Measurements from ENCODE around the gene LDLRAP1. TPM values are rescaled to one million over a fixed set of nuclear protein-coding genes. Genes with fewer than 3 reads are reported as not detected.

The LDLRAP1 gene
- total and polyA plus RNA-seq, 2 donors (not counting 3 experiments of a cell fraction or from before 2014, with no cell fraction given), result 23.1 to 24.7 TPM

- POLR2A ChIA-PET, result no interaction called here
- CTCF ChIA-PET, result interaction anchor here (0.9 to 1.7 kb wide), 4 partner anchors 11 to 64 kb away, joined by 3 to 8 read pairs (median 3); no protein-coding TSS in a partner anchor
- BruUV-seq (replicated peaks), result no TSS peak
Measured at GRCh38 chr1:25567710-25568089, 24.3 kb downstream of the LDLRAP1 start.

More at GRCh38 chr1:25567710-25568089, 24.3 kb downstream of the LDLRAP1 start:
- no peaks in the 10 kb centered on the region for H4K20me1 ChIP-seq (replicated peaks; ENCODE audit: control insufficient read depth, extremely low read depth, insufficient read depth, low read length)
- no peaks in the 10 kb centered on the region for H3K9me3 ChIP-seq (replicated peaks; ENCODE audit: control insufficient read depth, insufficient read depth, low read length)
- no peak for TF ChIP-seq JUN (IDR thresholded peaks at IDR 0.05; ENCODE audit: borderline replicate concordance, insufficient read depth, insufficient read length, low read depth)
- TF ChIP-seq MAX (IDR thresholded peaks at IDR 0.05; ENCODE audit: insufficient read depth, insufficient read length), result no peak
- no peak for TF ChIP-seq CTCF (IDR thresholded peaks at IDR 0.05; ENCODE audit: extremely low read depth in 1 of 2, insufficient read depth in 1 of 2, low read depth in 1 of 2, low read length in 2 of 2)
- TF ChIP-seq POLR2A (IDR thresholded peaks at IDR 0.05; ENCODE audit: low read depth, low read length), result no peak
- no peak for TF ChIP-seq EZH2 (IDR thresholded peaks at IDR 0.05; ENCODE audit: borderline replicate concordance, low read depth, low read length, severe bottlenecking)
- TF ChIP-seq POLR2AphosphoS5 (IDR thresholded peaks at IDR 0.05; ENCODE audit: insufficient read depth, low read depth, low read length), result no peak
- no peak for TF ChIP-seq MYC (IDR thresholded peaks at IDR 0.05; ENCODE audit: low read depth, low read length)
- TF ChIP-seq GATA2 (IDR thresholded peaks at IDR 0.05; ENCODE audit: insufficient read depth, insufficient read length, low read depth, low read length), result no peak
- TF ChIP-seq FOS (IDR thresholded peaks at IDR 0.05; ENCODE audit: borderline replicate concordance, insufficient read depth, low read length), result no peak
- H3K4me3 ChIP-seq (replicated peaks in 1 of 3; ENCODE audit: insufficient read depth in 1 of 3, low read depth in 1 of 3, low read length in 3 of 3), result no peak overlapping the region
- H3K4me1 ChIP-seq (ENCODE audit: control insufficient read depth, extremely low read depth, insufficient read depth, low read length), result peaks cover 6% of the 10 kb centered on the region
- no peak overlapping the region for H3K4me2 ChIP-seq (ENCODE audit: insufficient read depth, low read length)
- intact Hi-C loops (cut with micrococcal nuclease) (no loop called here), dilution Hi-C loops (cut with MboI; ENCODE audit: extremely low pct_ligation_motif_present, low sequenced_read_pairs) (no loop called here)
- DNase-seq (ENCODE audit: low read depth, low spot score), result no peak
- H3K79me2 ChIP-seq (ENCODE audit: control insufficient read depth, insufficient read depth, low read length), result no peaks in the 10 kb centered on the region
- peaks cover 0 to 5% of the 10 kb centered on the region in 2 experiments for H3K36me3 ChIP-seq (ENCODE audit: control insufficient read depth in 2 of 2, extremely low read depth in 1 of 2, insufficient read depth in 2 of 2, low read length in 2 of 2)
- H3K9me1 ChIP-seq (replicated peaks; ENCODE audit: control insufficient read depth, extremely low read depth, insufficient read depth, low read length), result no peaks in the 10 kb centered on the region
- no peak overlapping the region for H3K27ac ChIP-seq (ENCODE audit: insufficient read depth, low read depth, low read length)
- FAIRE-seq, result no peak
- no peak overlapping the region for H3K9ac ChIP-seq (replicated peaks; ENCODE audit: extremely low read depth, insufficient read depth, low read length)
- H2AFZ ChIP-seq (ENCODE audit: low read depth, low read length), result no peak overlapping the region
- no peaks in the 10 kb centered on the region for H3K27me3 ChIP-seq (ENCODE audit: control insufficient read depth in 2 of 2, insufficient read depth in 2 of 2, low read length in 2 of 2)

All from endothelial cell of umbilical vein (primary cell).